H54 (cell line): Measurements from ENCODE around the gene SDC3.

Source experiments
- DNase-seq: peaks from one replicate; pipeline ENCODE4 v3.0.0; 2011; ENCODE audit warnings: low spot score, mixed read lengths; ENCODE audit not compliant: insufficient read length
- FAIRE-seq: peaks from 3 replicates; lab custom pipeline; 2011; peaks lifted over from hg19 to GRCh38; lab: Jason Lieb, UNC
- POLR2A ChIP-seq: IDR thresholded peaks from 2 replicates; pipeline ENCODE4 v1.6.1; 2011; ENCODE audit warnings: low read depth, mild to moderate bottlenecking, low read length

Gene SDC3

DNA sequence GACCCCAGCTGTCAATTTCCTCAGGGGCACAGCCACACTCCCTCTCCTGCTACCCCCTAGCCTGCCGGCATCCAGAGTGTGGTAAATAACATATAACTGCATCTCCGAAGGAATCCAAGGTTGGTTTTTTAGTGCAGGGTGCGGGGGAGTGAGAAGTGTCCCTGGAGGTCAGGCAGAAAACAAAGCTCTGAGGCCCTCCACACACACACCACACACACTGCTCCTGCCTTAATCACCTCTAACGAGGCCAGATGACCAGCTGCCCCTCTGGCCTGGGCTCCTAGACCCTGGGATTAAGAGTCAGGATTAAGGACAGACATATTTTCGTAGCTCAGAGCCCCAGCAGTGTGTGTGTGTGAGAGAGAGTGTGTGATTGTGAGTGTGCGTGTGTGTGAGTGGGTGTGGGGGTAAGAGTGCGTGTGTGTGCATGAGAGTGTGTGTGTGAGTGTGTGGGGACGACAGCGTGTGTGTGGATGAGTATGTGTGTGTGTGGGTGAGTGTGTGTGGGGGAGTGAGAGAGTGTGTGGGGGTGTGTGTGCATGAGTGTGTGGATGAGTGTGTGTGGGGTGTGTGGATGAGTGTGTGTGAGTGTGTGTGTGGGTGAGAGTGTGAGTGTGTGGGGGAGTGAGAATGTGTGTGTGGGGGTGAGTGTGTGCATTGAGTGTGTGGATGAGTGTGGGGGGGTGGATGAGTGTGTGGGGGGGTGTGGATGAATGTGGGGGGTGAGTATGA, 14.6 kb downstream of the SDC3 start:
- TF ChIP-seq POLR2A = no peak
- DNase-seq = no peak
- no peak for FAIRE-seq

DNA sequence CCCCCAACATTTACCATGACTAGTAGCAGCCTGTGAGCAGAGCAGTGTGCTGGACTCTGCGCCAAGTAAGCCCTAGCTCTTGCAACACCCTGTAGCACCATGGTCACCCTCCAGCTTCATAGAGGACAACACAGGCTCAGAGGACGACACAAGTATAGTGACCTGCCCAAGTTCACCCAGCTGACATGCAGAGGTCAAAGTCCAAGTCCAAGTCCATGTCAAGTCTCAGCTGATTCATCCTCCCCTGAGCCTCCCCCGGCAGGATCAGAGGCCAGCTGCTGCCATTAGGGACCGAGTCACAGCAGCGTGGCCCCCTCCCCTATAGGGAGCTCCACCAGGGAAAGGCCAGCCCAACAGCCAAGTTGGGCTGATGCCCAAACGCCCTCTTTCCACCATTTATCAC, 15.9 kb downstream of the SDC3 start:
- no peak for DNase-seq
- no peak for TF ChIP-seq POLR2A
- no peak for FAIRE-seq

- FAIRE-seq (no peak), DNase-seq (no peak)
- no peak for TF ChIP-seq POLR2A
These were observed 17.4 kb downstream of the SDC3 start for GRCh38 chr1:30891227-30891552.

- no peak for TF ChIP-seq POLR2A
- FAIRE-seq (no peak), DNase-seq (no peak)
These were observed 17.9 kb downstream of the SDC3 start for GRCh38 chr1:30890502-30891226.

DNA sequence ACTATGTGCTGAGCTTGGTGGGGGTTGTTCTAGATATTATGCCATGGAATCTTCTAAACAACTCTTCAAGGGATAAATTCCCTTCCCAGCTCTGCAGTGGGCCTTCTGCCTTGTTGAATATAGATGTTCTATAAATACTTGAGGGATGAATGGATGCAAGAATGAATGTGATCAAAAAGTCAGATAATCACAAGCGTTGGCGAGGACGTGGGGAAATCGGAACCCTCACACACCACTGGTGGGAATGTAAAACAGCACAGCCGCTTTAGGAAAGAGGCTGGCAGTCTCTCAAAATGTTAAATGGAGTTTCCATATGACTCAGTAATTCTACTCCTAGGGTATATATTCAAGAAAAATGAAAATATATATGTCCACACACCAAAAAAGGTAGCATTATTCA, 19.0 kb downstream of the SDC3 start:
- FAIRE-seq (no peak), DNase-seq (no peak)
- TF ChIP-seq POLR2A = no peak

GRCh38 chr1:30888975-30889374, 19.6 kb downstream of the SDC3 start:
- no peak for FAIRE-seq
- no peak for DNase-seq
- TF ChIP-seq POLR2A = no peak

DNA sequence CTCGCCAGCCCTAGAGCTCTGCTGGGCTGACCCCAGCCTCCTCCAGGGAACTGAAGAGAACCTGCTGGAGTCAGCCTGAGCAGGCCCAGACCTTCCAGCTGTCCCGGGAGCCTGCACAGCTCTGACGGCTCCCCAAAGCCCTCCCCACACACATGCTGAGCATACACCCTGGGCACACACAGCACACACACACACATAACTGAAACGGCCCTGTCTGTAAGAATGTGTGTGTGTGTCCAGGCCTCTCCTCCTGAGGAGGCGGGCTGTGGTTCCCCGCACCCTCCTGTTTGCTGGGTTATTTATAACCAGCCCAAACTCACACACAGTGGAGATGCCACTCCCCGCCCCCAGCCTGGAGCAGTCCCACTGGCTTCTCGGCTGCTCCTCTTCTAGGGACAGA, 20.2 kb downstream of the SDC3 start:
- FAIRE-seq (no peak), DNase-seq (no peak)
- no peak for TF ChIP-seq POLR2A

GRCh38 chr1:30887485-30888315, 20.9 kb downstream of the SDC3 start:
- DNase-seq (no peak), FAIRE-seq (no peak)
- no peak for TF ChIP-seq POLR2A

DNA sequence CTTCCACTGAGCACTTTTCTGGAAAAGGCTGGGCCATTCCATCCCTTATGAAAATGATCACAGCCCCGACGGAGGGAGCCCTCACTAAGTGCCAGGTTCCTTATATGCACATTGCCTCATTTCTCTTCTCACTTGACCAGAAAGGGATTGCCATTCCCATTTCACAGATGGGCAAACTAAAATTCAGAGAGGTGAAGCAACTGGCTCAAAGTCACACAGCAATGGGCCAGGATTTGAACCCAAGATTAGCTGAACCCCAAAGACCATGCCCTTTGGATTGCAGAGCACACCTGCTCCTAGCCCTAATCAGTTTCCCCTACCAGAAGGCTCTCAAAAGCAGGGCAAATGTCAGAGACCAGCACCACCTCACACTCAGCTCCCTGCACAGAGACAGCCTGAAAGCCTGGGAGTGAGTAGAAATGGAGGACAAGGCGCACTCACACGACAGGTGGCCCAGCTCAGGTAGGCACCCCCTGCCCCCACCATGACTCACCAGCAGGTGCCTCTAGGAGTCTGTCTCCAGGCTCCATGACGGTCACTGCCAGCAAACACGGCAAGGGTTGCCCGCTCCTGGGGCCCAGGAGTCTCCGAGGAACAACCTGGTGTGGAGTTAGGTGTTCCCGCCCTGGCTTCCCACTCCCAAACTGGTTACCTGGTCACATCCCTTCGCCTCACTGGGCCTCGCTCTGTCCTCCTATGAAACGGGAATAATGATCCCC, 21.7 kb downstream of the SDC3 start:
- no peak for TF ChIP-seq POLR2A
- FAIRE-seq = no peak
- no peak for DNase-seq

- no peak for DNase-seq
- FAIRE-seq = no peak
- TF ChIP-seq POLR2A = no peak
These were observed 22.7 kb downstream of the SDC3 start for GRCh38 chr1:30885570-30886522.

GRCh38 chr1:30884723-30885122, 23.8 kb downstream of the SDC3 start:
- no peak for DNase-seq
- TF ChIP-seq POLR2A = no peak
- FAIRE-seq = no peak

GRCh38 chr1:30883389-30884172, 25.0 kb downstream of the SDC3 start:
- DNase-seq = no peak
- FAIRE-seq = no peak
- no peak for TF ChIP-seq POLR2A
